Cerebellar nuclear complex (tissue), 1 donor: ENCODE data around the gene TLCD2.
"Not testable (repeated sequence)": the region's sequence is repeated elsewhere in the genome, so short reads cannot be mapped to it uniquely, and the experiment has no call there.

Source experiments
- DNase-seq, 2 experiments: peaks; one replicate each; lab custom pipeline; 2025; lab: John Stamatoyannopoulos, UW

Gene TLCD2

DNA sequence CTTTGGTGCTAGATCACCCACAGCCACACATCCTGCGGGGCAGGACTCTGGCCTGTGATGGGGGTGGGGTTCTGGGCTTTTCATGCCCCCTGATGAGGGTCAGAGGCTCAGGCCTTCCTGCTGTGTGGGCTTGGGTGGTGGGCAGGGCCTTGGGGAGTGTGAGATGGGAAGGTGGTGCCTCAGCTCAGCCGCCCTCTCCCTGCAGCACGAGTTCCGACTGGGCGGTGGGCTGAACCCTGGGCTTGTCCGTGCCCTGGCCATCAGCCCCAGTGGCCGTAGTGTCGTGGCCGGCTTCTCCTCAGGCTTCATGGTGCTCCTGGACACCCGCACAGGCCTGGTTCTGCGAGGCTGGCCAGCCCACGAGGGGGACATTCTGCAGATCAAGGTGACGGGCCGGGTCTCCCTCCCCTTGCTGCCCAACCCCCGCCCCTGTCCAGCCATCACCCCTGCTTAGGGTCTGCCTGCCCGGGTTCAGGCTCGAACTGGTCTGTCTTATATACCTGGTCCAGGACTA, 25.7 kb upstream of the TLCD2 start:
- DNase-seq = no peak

DNA sequence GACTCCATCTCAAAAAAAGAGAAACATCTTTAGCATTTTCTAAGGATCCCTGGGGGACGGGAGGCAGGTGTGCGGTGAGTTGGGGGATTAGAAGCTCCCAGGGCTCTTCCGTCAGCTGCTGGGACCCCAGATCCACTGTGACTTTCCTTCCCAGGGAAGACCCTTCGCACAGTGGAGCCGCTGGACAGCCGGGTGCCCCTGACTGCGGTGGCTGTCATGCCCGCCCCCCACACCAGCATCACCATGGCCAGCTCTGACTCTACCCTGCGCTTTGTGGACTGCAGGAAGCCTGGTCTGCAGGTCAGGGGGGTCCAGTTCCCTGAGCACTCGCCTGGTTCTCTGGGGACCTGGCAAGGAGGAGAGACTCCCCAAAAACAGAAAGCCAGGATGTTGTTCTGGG, 25.2 kb upstream of the TLCD2 start:
- no peak for DNase-seq

DNA sequence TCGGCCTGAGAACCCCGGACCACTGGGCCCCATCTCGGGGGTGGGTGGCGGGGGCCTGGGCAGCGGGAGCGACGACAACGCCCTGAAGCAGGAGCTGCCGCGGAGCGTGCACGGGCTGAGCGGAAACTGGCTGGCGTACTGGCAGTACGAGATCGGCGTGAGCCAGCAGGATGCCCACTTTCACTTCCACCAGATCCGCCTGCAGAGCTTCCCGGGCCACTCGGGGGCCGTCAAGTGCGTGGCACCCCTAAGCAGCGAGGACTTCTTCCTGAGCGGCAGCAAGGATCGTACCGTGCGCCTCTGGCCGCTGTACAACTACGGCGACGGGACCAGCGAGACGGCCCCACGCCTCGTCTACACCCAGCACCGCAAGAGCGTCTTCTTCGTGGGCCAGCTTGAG, 23.6 kb upstream of the TLCD2 start:
- no peak for DNase-seq

DNA sequence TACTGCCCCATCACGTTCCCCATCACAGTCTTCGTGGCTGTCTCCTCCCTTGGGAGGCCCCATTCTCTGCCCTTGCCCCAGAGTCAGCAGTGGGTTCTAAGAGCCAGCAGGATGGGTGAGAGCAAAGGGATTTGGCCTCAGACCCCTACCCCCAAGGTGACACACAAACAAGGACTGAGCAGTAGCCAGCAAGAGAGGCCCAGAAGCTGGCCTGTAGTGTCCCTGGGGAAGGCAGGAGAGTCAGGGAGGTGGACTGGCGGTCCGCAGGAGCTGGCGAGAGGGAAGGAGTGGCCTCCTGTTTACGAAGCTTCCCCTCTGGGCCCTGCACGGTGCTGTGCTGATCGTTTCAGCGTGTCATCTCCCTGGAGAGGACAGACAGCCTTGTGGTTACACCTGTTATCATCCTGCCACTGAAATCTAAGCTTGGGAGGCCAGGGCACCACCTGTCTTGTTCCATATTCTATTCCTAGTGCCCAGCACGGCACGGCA, 22.7 kb upstream of the TLCD2 start:
- no peak for DNase-seq

DNA sequence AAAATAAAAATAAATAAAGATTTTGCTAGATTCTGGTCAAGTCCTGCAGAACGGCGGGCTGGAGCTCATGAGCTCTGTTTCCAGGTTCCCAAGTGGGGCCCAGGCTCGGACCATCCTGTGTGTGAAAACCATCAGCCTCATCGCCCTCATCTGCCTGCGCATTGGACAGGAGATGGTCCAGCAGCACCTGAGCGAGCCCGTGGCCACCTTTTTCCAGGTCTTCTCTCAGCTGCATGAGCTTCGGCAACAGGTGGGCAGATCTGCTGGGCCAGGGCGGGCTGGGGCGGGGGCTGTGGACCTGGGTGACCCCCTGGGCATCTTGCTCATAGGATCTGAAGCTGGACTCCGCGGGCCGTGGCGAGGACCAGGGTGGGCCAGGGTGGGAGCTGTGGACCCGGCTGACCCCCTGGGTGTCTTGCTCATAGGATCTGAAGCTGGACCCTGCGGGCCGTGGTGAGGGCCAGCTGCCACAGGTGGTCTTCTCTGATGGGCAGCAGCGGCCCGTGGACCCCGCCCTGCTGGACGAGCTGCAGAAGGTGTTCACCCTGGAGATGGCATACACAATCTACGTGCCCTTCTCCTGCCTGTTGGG, 22.2 kb upstream of the TLCD2 start:
- no peak for DNase-seq

DNA sequence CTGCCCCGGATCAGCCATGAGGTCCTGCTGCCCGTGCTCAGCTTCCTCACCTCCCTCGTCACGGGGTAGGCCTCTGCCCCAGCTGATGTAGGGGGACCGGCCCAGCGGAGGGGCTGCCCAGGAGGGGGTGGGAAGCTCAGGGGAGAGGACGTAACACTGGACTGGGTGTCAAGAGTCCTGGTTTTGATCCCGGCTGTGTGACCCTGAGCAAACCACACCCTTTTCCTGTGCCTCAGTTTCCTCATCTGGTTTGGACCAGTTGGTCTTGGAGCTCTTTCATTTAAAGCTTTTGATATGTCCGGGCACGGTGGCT, 21.0 kb upstream of the TLCD2 start:
- no peak for DNase-seq

DNA sequence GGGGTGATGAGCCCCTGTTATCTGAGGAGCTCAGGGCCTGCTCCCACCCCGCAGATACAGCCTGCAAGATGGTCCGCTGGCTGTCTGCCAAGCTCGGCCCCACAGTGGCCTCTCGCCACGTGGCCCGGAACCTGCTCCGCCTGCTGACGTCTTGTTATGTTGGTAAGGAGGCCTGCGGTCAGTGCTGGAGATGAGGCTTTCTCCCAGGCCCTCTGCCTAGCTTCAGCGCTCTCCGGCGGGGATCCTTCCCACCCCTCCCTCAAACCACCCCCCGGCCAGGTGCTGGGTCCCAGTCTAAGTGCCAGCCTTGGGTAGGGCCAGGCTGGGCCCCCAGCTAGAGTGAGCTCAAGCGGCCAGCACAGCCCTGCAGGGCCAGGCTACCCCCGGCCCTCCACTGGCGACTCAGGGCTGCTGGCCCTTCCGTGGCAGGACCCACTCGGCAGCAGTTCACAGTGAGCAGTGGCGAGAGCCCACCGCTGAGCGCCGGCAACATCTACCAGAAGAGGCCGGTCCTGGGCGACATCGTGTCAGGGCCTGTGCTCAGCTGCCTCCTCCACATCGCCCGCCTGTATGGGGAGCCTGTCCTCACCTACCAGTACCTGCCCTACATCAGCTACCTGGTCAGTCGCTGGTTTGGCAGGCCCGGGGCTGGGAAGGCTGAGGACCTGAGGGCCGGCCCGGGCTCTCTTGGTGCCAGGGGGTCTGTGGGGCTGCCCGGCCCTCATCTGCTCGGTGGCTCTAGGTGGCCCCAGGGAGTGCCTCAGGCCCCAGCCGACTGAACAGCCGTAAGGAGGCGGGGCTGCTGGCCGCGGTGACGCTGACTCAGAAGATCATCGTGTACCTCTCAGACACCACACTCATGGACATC, 20.4 kb upstream of the TLCD2 start:
- peak in 1 of 2 experiments; percentile 3 for DNase-seq

DNA sequence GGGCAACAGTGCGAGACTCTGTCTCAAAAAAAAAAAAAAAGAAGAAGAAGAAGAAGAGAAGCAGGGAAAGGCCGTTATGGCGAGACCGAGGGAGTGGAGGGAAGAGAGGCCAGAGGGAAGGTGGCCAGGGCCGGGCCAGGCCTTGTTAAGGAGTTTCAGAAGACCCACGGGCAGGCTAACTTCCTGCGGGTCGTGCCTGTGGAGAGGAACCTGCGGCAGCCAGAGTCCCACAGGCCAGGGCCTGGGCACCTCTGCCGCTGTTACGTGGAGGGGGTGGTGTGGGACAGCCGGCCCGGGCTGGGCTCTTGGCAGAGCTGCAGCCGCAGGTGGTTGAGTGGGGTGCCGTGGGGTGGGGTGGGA, 19.8 kb upstream of the TLCD2 start:
- no peak for DNase-seq

DNA sequence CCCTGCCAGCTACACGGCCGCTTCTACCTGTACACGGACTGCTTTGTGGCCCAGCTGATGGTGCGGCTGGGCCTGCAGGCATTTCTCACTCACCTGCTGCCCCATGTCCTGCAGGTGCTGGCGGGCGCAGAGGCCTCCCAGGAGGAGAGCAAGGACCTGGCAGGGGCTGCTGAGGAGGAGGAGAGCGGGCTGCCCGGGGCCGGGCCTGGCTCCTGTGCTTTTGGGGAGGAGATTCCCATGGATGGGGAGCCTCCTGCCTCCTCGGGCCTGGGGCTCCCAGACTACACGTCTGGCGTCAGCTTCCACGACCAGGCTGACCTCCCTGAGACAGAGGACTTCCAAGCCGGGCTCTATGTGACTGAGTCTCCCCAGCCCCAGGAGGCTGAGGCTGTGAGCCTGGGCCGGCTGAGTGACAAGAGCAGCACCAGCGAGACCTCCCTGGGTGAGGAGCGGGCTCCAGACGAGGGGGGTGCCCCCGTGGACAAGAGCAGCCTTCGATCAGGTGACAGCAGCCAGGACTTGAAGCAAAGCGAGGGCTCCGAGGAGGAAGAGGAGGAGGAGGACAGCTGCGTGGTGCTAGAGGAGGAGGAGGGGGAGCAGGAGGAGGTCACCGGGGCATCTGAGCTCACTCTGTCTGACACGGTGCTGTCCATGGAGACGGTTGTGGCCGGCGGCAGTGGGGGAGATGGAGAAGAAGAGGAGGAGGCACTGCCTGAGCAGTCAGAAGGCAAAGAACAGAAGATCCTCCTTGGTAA, 17.9 kb upstream of the TLCD2 start:
- no peak for DNase-seq

DNA sequence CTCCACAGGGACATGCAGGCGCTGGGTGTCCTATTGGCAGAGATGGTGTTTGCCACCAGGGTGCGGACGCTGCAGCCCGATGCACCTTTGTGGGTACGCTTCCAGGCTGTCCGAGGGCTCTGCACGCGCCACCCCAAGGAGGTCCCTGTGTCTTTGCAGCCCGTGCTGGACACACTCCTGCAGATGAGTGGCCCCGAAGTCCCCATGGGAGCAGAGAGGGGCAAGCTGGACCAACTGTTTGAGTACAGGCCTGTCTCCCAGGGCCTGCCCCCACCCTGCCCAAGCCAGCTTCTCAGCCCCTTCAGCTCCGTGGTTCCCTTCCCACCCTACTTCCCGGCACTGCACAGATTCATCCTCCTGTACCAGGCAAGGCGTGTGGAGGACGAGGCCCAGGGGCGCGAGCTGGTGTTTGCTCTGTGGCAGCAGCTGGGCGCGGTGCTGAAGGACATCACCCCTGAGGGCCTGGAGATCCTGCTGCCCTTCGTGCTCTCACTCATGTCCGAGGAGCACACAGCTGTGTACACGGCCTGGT, 17.1 kb upstream of the TLCD2 start:
- DNase-seq = no peak

DNA sequence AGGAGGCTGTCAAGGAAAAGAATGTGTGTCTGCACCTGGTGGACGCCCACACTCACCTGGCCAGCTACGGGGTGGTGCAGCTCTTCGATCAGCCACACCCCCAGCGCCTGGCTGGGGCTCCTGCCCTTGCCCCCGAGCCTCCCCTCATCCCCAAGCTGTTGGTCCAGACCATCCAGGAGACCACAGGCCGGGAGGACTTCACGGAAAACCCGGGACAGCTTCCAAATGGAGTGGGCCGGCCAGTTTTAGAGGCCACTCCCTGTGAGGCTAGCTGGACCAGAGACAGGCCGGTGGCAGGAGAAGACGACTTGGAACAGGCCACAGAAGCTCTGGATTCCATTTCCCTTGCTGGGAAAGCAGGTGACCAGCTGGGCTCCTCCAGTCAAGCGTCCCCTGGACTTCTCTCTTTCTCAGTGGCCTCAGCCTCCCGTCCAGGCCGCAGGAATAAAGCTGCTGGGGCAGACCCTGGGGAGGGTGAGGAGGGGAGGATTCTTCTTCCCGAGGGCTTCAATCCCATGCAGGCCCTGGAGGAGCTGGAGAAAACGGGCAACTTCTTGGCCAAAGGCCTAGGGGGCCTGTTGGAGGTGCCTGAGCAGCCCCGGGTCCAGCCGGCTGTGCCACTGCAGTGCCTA, 16.6 kb upstream of the TLCD2 start:
- no peak for DNase-seq

DNA sequence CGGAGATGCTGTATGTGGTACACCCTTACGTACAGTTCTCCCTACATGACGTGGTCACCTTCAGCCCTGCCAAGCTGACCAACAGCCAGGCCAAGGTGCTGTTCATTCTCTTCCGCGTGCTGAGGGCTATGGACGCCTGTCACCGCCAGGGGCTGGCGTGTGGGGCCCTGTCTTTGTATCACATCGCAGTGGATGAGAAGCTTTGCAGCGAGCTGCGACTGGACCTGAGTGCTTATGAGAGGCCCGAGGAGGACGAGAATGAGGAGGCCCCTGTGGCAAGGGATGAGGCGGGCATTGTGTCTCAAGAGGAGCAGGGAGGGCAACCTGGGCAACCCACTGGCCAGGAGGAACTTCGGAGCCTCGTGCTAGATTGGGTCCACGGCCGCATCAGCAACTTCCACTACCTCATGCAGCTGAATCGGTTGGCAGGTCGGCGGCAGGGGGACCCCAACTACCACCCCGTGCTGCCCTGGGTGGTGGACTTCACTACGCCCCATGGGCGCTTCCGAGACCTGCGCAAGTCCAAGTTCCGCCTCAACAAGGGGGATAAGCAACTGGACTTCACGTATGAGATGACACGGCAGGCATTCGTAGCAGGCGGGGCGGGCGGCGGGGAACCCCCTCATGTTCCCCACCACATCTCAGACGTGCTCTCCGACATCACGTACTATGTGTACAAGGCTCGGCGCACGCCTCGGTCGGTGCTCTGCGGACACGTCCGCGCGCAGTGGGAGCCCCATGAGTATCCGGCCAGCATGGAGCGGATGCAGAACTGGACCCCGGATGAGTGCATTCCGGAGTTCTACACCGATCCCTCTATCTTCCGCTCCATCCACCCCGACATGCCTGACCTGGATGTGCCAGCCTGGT, 15.7 kb upstream of the TLCD2 start:
- DNase-seq = no peak

DNA sequence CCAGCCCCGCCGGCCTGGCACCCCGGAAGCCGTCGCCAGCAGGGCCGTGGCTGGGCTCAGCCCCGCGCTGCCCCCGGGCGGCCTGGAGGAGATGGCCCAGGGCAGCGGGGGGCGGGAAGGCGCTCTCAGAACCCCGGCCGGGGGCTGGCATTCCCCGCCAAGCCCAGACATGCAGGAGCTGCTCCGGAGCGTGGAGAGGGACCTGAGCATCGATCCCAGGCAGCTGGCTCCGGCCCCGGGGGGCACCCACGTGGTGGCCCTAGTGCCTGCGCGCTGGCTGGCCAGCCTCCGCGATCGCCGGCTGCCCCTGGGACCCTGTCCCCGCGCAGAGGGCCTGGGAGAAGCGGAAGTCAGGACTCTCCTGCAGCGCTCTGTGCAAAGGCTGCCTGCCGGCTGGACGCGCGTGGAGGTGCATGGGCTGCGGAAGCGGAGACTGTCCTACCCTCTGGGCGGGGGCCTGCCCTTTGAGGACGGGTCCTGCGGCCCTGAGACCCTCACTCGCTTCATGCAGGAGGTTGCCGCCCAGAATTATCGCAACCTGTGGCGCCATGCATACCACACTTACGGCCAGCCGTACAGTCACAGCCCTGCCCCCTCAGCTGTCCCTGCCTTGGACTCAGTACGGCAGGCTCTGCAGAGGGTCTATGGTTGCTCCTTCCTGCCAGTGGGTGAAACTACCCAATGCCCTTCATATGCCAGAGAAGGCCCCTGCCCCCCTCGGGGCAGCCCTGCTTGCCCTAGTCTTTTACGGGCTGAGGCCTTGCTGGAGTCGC, 14.9 kb upstream of the TLCD2 start:
- no peak for DNase-seq

DNA sequence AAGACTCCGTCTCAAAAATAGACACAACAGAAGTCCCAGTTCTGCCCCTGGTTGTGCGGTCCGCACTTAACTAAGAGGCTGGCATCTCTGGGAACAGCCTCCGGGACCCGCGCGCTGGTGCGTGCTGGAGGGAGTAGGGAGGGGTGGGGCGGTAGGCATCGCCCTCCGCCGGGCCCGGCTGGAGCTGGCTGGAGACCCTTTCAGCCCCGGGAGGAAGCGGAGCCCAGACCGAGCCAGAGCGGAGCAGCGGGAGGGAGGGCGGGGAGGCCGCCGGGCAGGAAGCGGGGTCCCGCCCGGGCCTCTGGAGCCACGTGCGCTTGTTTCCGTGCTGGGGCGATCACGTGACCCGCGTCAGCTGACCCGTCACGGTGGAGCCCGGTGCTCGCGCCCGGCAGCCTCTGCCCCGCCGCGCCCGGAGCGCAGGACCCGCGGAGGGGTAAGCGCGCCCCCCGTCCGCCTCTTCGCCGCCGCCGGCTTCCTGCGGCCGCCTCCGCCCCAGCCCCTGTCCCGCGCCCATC, 14.2 kb upstream of the TLCD2 start, which contains the start of gene WDR81:
WDR81 (plus strand) TSS at position 354 of the 518 bp plus-strand sequence. CDS start 256 bp downstream, outside the sequence.
- DNase-seq = no peak

DNA sequence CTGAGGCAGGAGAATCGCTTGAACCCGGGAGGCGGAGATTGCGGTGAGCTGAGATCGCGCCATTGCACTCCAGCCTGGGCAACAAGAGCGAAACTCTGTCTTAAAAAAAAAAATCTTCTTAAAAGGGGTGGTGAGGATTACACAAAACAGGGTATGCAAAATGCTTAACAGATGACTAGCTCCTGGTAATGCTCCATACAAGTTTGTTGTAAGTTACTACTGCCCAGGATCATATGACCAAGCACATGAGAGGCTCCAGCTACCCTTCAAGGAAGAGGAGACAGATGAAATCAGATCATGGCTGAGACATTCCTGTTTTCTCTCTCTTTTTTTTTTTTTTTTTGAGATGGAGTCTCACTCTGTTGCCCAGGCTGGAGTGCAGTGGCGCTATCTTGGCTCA, 11.8 kb upstream of the TLCD2 start:
- not testable (repeated sequence) for DNase-seq

DNA sequence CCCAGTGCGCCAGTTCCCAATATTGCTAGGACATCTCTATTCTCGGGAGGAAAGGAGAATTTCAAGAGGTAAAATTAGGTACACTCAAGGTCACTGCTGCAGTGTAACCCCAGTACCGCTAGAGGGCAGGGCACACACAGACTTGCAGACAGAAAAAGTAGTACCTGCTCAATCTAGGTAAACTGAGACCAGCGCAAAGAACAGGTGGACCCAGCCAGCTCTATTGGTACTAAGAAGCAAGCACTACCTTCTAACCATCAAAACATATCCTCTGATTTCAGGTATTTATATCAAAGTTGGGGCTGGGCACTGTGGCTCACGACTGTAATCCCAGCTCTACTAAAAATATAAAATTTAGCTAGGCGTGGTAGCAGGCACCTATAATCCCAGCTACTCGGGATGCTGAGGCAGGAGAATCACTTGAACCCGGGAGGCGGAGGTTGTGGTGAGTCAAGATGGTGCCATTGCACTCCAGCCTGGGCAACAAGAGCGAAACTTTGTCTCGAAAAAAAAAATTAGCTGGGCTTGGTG, 10.7 kb upstream of the TLCD2 start:
- no peak for DNase-seq

DNA sequence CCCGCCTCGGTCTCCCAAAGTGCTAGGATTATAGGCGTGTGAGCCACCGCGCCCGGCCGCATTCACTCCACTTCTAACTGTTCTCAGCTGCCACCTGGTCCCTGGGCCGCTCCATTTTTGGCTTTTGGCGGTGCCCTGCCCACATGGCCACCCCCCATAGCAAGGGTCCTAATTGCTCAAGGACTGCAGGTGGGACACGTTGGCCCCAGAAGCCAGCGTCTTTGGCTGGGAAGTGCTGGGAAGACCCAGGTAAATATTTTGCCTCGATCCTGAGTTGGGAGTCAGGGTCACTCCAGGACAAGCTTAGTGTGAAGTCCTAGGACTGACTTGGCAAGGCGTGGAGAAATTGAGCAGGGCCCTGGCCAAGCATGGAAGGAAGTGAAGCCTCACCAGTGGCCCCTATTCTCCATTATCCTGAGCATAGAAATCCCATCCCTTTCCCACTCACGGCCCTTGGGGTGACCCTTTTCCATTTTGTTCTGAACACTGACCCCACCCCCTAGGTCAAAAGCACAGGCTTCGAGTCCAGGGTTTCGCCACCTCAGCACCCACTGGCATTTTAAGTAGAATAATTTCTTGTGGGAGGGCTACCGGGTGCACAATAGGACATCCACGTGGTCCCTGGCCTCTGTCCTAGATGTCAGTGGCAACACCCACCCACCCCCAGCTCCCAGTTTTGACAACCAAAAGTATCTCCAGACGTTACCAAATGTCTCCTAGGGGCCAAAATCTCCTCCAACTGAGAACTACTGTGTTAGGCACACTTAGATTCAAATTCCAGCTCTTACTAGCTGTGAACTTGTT, 8.4 kb upstream of the TLCD2 start:
- DNase-seq = no peak

DNA sequence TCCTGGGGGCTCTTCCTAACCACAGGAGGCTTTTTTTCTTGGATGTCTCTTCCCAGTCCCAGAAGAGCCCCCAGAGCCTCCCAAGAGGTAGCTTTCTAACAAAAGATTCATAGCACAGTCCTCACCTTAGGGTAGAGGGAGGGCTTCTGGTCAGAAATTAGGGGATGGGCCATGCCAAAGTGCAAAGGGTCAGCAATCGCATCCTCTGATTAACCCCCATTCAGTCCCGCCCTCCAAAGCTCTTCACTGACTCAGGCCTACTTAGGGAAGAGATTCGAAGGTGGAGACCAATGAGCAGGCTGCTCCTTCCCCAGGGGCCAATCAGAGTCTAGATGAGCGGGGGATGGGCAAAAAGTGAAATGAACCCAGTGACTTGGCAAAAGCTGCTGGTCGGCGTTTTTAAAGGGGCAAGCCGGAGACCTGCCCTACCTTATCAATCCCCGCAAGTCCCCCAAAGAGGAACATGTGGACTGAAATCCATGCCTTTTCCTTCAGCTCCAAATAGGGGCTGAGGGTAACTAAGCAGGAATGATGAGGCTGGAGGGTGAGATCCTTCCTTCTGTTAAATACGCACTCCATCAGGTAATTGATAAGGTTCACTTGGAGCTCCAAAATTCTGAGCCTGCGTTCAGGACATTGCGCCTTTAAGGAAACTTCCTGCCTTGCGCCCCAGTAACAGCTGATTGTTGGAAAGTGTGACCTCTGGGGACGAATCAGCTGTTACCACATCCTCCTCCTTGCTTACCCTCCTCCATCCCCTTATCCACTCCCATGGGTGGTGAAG, 6.9 kb upstream of the TLCD2 start:
- peak; percentile 58 to 92 for DNase-seq
